GM21360 (cell line): ENCODE results near the gene EXOC8.
"Not testable (repeated sequence)": the region's sequence is repeated elsewhere in the genome, so short reads cannot be mapped to it uniquely, and the experiment has no call there.

ENCODE experiments used
- ATAC-seq: cut with Tn5 transposase; IDR thresholded peaks from one replicate; pipeline ENCODE4 v1.9.1; 2021; ENCODE audit warnings: mild to moderate bottlenecking, moderate library complexity; ENCODE audit not compliant: unreplicated experiment

Gene EXOC8

GRCh38 chr1:231353086-231353485, 15.4 kb upstream of the EXOC8 start:
- no peak for ATAC-seq

- no peak for ATAC-seq
Observed at GRCh38 chr1:231351816-231352215, 14.2 kb upstream of the EXOC8 start.

- ATAC-seq = not testable (repeated sequence)
Observed at GRCh38 chr1:231348856-231349255, 11.2 kb upstream of the EXOC8 start.

- no peak for ATAC-seq
Observed at GRCh38 chr1:231348442-231348841, 10.8 kb upstream of the EXOC8 start.

GRCh38 chr1:231347961-231348360, 10.3 kb upstream of the EXOC8 start:
- no peak for ATAC-seq

GRCh38 chr1:231340328-231341013, 2.8 kb upstream of the EXOC8 start:
- ATAC-seq = no peak

- ATAC-seq = no peak
Observed at GRCh38 chr1:231338270-231339128, 847 bp upstream of the EXOC8 start, which contains the start of gene SPRTN. Gene SPRTN, plus strand, starts transcription at chr1:231338293. Its CDS starts 91 bp downstream, at chr1:231338384.

- ATAC-seq = peak; percentile 0
Observed at GRCh38 chr1:231337043-231337471, 595 bp downstream of the EXOC8 start.

GRCh38 chr1:231335663-231336602, 1.7 kb downstream of the EXOC8 start:
- ATAC-seq = no peak

- no peak for ATAC-seq
Observed at GRCh38 chr1:231334952-231335351, 2.7 kb downstream of the EXOC8 start.

GRCh38 chr1:231334079-231334666, 3.5 kb downstream of the EXOC8 start:
- peak; percentile 32 for ATAC-seq

GRCh38 chr1:231332761-231333160, 4.9 kb downstream of the EXOC8 start:
- ATAC-seq = no peak

- no peak for ATAC-seq
Observed at GRCh38 chr1:231329483-231329882, 8.2 kb downstream of the EXOC8 start.

- no peak for ATAC-seq
Observed at GRCh38 chr1:231327617-231328016, 10.0 kb downstream of the EXOC8 start.

- no peak for ATAC-seq
Observed at GRCh38 chr1:231326248-231326647, 11.4 kb downstream of the EXOC8 start.

GRCh38 chr1:231324660-231325059, 13.0 kb downstream of the EXOC8 start:
- ATAC-seq = no peak

GRCh38 chr1:231322880-231323530, 14.6 kb downstream of the EXOC8 start:
- ATAC-seq = no peak

- ATAC-seq = no peak
Observed at GRCh38 chr1:231319080-231319479, 18.6 kb downstream of the EXOC8 start.

- ATAC-seq = no peak
Observed at GRCh38 chr1:231318568-231318967, 19.1 kb downstream of the EXOC8 start.

- no peak for ATAC-seq
Observed at GRCh38 chr1:231318015-231318355, 19.7 kb downstream of the EXOC8 start.
